Fibroblast of lung (primary cell): ENCODE results near the gene ADCY5. TPM values are rescaled to one million over a fixed set of nuclear protein-coding genes. Genes with fewer than 3 reads are reported as not detected.

ENCODE experiments used
- DNase-seq, 2 donors: peaks; one replicate each; pipeline versions ENCODE4 v3.0.0 to v3.0.0-alpha.2; 2010; ENCODE audit warnings: low read depth in 2 of 2
- H2AFZ ChIP-seq: 2 replicates; pipeline ENCODE4 v1.5.1; 2012; ENCODE audit warnings: low read length, control low read depth, inconsistent platforms
- H3K27ac ChIP-seq: 2 replicates; pipeline ENCODE4 v1.5.1; 2011; ENCODE audit warnings: low read length, control low read depth; ENCODE audit not compliant: insufficient read depth
- H3K27me3 ChIP-seq: 2 replicates; pipeline ENCODE4 v1.5.1; 2011; ENCODE audit warnings: mild to moderate bottlenecking, low read length; ENCODE audit not compliant: control insufficient read depth, insufficient read depth
- H3K36me3 ChIP-seq: 2 replicates; pipeline ENCODE4 v1.5.1; 2011; ENCODE audit warnings: low read length; ENCODE audit not compliant: control insufficient read depth, insufficient read depth
- H3K4me1 ChIP-seq: 2 replicates; pipeline ENCODE4 v1.5.1; 2011; ENCODE audit warnings: low read length; ENCODE audit not compliant: control insufficient read depth, insufficient read depth; ENCODE audit errors: extremely low read depth
- H3K4me2 ChIP-seq: 2 replicates; pipeline ENCODE4 v1.5.1; 2011; ENCODE audit warnings: low read length, control low read depth; ENCODE audit not compliant: insufficient read depth; ENCODE audit errors: extremely low read depth
- H3K4me3 ChIP-seq, 4 experiments: fragments of 200-600 bp in 1 of 4; sonication (generic) in 1 of 4; replicated peaks in 1 of 4; 2 replicates each; pipeline ENCODE4 v1.5.1; 2011 to 2016; ENCODE audit warnings: low read length in 4 of 4, low read depth in 3 of 4, mild to moderate bottlenecking in 3 of 4, control low read depth in 2 of 4, inconsistent platforms in 1 of 4, mixed read lengths in 1 of 4; ENCODE audit not compliant: insufficient read depth in 1 of 4; ENCODE audit errors: control extremely low read depth in 1 of 4
- H3K79me2 ChIP-seq: 2 replicates; pipeline ENCODE4 v1.5.1; 2012; ENCODE audit warnings: mild to moderate bottlenecking, low read length, inconsistent platforms; ENCODE audit not compliant: control insufficient read depth, insufficient read depth
- H3K9ac ChIP-seq: 2 replicates; pipeline ENCODE4 v1.5.1; 2011; ENCODE audit warnings: mild to moderate bottlenecking, low read length, control low read depth; ENCODE audit not compliant: insufficient read depth
- H3K9me3 ChIP-seq: 2 replicates; pipeline ENCODE4 v1.5.1; 2012; ENCODE audit warnings: low read depth, low read length; ENCODE audit not compliant: control insufficient read depth, insufficient read depth
- H4K20me1 ChIP-seq: 2 replicates; pipeline ENCODE4 v1.5.1; 2011; ENCODE audit warnings: low read length; ENCODE audit not compliant: control insufficient read depth, insufficient read depth; ENCODE audit errors: extremely low read depth
- EZH2 ChIP-seq: IDR thresholded peaks from 2 replicates; pipeline ENCODE4 v1.5.1; 2012; ENCODE audit warnings: low read length, control low read depth, mild to moderate bottlenecking; ENCODE audit errors: missing control alignments
- polyA plus RNA-seq, 2 donors: library from polyadenylated mRNA; depleted of rRNA in 1 of 2; stranded (reverse) in 1 of 2; unstranded in 1 of 2; fragments of >200 nt; gene quantifications; 2 replicates each; pipeline ENCODE4 v1.2.1, GENCODE V29; 2011 to 2012; ENCODE audit warnings: missing spikeins in 1 of 2
- total RNA-seq: library from RNA; depleted of rRNA; stranded (reverse); fragments of >200 nt; gene quantifications from 2 replicates; pipeline ENCODE4 v1.2.1, GENCODE V29; 2014
- TF ChIP-seq, protein P1 (sequence below), 2 donors: IDR thresholded peaks in 1 of 2; conservative IDR thresholded peaks in 1 of 2; 1 replicate in 1 of 2; 2 replicates in 1 of 2; pipeline ENCODE4 v1.5.1; 2011 to 2012; ENCODE audit warnings: low read length in 2 of 2, control low read depth in 1 of 2, inconsistent platforms in 1 of 2, low read depth in 1 of 2, mild to moderate bottlenecking in 1 of 2

ADCY5 gene
- total and polyA plus RNA-seq, 2 donors (not counting 1 experiment from before 2014, with no cell fraction given), result 0.11 to 0.50 TPM

DNA sequence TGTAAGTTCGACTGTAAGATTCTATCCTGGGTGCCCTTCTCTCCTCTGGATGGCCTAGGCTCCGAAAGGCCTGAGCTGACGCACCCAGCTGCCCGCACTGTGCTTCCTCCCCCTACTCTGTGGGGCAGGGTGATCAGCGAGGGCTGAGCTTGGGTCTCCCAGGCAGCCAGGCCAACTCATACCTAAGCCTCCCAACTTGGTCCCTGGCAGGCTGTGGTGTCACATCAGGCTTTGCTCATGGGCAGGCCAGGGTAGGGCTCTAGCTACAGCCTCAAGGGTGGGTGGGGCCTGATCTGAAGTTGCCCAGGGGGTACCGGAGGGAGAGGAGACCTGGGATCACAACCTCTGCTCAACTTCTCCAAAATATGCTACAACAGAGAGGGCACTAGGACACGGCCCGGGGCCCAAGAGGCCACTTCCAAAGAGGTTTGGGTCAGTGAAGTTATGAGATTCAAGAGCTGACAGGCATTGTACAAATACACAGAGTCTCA is 123.1 kb downstream of the ADCY5 start:
- no peaks in the 10 kb centered on the region for H4K20me1 ChIP-seq
- DNase-seq, result no peak
- peaks cover 9% of the 10 kb centered on the region for H3K27me3 ChIP-seq

GRCh38 chr3:123324880-123325765 is 123.8 kb downstream of the ADCY5 start:
- no peak overlapping the region for H2AFZ ChIP-seq
- H3K27me3 ChIP-seq, result peaks cover 10% of the 10 kb centered on the region
- no peak overlapping the region for H3K4me3 ChIP-seq
- H3K27ac ChIP-seq, result no peak overlapping the region
- H3K9me3 ChIP-seq, result no peaks in the 10 kb centered on the region
- no peak overlapping the region for H3K9ac ChIP-seq
- no peak for TF ChIP-seq EZH2
- TF ChIP-seq, protein P1, sequence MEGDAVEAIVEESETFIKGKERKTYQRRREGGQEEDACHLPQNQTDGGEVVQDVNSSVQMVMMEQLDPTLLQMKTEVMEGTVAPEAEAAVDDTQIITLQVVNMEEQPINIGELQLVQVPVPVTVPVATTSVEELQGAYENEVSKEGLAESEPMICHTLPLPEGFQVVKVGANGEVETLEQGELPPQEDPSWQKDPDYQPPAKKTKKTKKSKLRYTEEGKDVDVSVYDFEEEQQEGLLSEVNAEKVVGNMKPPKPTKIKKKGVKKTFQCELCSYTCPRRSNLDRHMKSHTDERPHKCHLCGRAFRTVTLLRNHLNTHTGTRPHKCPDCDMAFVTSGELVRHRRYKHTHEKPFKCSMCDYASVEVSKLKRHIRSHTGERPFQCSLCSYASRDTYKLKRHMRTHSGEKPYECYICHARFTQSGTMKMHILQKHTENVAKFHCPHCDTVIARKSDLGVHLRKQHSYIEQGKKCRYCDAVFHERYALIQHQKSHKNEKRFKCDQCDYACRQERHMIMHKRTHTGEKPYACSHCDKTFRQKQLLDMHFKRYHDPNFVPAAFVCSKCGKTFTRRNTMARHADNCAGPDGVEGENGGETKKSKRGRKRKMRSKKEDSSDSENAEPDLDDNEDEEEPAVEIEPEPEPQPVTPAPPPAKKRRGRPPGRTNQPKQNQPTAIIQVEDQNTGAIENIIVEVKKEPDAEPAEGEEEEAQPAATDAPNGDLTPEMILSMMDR (conservative IDR thresholded peaks at IDR 0.05 in 1 of 2, IDR thresholded peaks at IDR 0.05 in 1 of 2; ENCODE audit: low read depth in 1 of 2, low read length in 2 of 2), result no peak
- no peaks in the 10 kb centered on the region for H4K20me1 ChIP-seq
- no peaks in the 10 kb centered on the region for H3K79me2 ChIP-seq
- no peaks in the 10 kb centered on the region for H3K36me3 ChIP-seq
- H3K4me1 ChIP-seq, result no peaks in the 10 kb centered on the region
- no peak overlapping the region for H3K4me2 ChIP-seq
- DNase-seq, result no peak

More for the DNA sequence above, 123.1 kb downstream of the ADCY5 start:
- no peaks in the 10 kb centered on the region for H3K36me3 ChIP-seq
- H3K4me1 ChIP-seq, result no peaks in the 10 kb centered on the region
- no peak overlapping the region for H3K4me3 ChIP-seq
- H3K27ac ChIP-seq, result no peak overlapping the region
- TF ChIP-seq, protein P1 (conservative IDR thresholded peaks at IDR 0.05 in 1 of 2, IDR thresholded peaks at IDR 0.05 in 1 of 2; ENCODE audit: low read depth in 1 of 2, low read length in 2 of 2), result no peak
- no peak for TF ChIP-seq EZH2
- no peak overlapping the region for H2AFZ ChIP-seq
- H3K9me3 ChIP-seq, result no peaks in the 10 kb centered on the region
- H3K9ac ChIP-seq, result no peak overlapping the region
- no peaks in the 10 kb centered on the region for H3K79me2 ChIP-seq
- H3K4me2 ChIP-seq, result no peak overlapping the region

DNA sequence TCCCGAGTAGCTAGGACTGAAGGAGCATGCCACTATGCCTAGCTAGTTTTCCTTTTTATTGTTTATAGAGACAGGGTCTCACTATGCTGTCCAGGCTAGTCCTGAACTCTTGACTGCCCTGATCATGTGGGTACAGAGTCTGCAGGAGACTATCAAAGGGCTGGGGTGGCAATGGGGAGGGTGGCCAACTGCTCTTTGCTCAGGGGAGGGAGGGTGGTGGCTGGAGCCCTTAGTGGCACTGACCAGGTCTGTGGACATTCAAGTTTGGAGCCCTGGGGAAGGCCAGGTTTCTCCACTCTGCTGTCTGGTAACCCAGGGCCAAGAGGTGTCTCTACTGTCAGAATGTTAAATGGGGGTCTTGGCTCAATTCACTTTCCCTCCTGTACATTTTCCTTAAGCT is 125.1 kb downstream of the ADCY5 start:
- no peak for DNase-seq
- TF ChIP-seq, protein P1 (conservative IDR thresholded peaks at IDR 0.05 in 1 of 2, IDR thresholded peaks at IDR 0.05 in 1 of 2; ENCODE audit: low read depth in 1 of 2, low read length in 2 of 2), result no peak
- no peak for TF ChIP-seq EZH2
- Histone ChIP-seq H3K4me3 (no peak overlapping the region), H3K9me3 (no peaks in the 10 kb centered on the region), H3K4me2 (no peak overlapping the region), H3K36me3 (no peaks in the 10 kb centered on the region), H3K9ac (no peak overlapping the region), H2AFZ (no peak overlapping the region), H4K20me1 (no peaks in the 10 kb centered on the region), H3K4me1 (no peaks in the 10 kb centered on the region), H3K27ac (no peak overlapping the region), H3K79me2 (no peaks in the 10 kb centered on the region), H3K27me3 (peaks cover 13% of the 10 kb centered on the region)
